GM18867 (cell line): ENCODE measurements around the gene LHX6.
A peak's percentile ranks its signal among the peaks of the same experiment; 100 is the strongest.

Source experiments
- ATAC-seq: cut with Tn5 transposase; IDR thresholded peaks from one replicate; pipeline ENCODE4 v1.9.1; 2021; ENCODE audit warnings: mild to moderate bottlenecking, moderate library complexity; ENCODE audit not compliant: unreplicated experiment

LHX6 gene

DNA sequence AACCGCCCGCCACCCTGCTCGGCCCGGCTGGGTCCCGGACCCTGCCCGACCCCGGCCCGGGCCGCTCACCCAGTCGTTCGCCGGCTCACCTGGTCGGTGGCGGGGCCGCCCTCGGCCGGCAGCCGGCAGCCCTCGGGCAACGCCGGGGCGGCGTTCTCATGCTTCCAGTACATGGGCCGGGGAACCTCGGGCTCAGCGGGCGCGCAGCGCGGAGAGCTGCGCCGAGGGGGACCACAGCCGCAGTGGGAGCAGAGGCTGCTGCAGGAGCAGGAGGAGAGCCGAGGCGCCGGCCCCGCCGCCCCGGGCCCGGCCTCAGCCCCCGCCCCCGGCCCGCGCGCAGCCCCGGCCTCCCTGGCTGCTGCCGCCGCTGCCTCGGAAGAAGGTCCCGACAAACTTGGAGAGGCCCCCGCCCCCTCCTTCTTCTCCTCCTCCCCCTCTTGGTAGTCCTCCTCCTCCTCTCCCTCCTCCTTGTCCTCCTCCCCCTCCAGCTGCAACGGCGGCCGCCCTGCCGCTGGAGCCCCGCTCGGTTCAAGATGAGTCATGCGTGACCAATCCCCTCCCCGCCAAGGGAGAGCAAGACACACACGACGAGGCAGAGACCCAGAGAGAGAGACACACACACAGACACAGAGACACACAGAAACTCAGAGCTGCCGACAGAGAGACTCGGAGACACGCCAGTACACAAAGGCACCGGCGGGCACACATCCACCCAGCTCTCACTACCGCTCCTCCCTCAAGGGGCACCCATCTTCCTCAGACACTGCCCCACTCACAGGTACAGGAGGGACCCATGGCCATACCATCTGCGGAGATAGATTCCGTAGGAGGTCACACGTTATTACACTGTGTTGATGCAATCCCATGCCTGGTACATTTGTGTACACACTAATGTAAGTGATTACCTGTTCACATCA lies at the start of gene LHX6:
Gene LHX6, minus strand, starts transcription at position 390 of the 917 bp plus-strand sequence. Its CDS starts 217 bp downstream, at position 173.
- ATAC-seq, result no peak

GRCh38 chr9:122277285-122277897 lies 48.6 kb upstream of the LHX6 start:
- no peak for ATAC-seq

DNA sequence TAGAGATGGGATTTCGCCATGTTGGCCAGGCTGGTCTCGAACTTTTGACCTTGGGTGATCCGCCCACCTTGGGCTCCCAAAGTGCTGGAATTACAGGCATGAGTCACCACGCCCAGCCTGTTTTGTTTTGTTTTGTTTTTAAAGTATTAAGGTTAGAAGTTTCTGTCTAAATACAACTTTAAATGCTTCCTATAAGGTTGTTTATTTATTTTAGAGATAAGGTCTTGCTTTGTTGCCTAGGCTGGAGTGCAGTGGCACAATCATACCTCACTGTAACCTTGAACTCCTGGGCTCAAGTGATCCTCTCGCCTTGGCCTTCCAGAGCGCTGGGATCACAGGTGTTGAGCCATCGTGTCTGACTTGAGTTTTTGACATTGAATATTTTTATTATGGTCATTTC lies 47.3 kb upstream of the LHX6 start:
- no peak for ATAC-seq

DNA sequence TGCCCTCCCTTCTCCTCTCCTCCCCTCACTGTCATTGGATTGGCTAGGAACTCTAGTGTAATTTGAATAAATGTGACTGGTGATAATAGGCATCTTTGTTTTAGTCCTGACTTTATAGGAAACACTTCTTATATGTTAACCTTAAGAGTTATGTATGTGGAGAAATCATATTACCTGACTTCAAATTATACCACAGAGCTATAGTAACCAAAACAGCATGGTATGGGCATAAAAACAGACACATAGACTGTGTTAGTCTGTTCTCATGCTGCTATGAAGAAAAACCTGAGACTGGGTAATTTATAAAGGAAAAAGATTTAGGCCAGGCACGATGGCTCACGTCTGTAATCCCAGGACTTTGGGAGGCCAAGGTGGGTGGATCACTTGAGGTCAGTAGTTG lies 45.3 kb upstream of the LHX6 start:
- ATAC-seq, result no peak

DNA sequence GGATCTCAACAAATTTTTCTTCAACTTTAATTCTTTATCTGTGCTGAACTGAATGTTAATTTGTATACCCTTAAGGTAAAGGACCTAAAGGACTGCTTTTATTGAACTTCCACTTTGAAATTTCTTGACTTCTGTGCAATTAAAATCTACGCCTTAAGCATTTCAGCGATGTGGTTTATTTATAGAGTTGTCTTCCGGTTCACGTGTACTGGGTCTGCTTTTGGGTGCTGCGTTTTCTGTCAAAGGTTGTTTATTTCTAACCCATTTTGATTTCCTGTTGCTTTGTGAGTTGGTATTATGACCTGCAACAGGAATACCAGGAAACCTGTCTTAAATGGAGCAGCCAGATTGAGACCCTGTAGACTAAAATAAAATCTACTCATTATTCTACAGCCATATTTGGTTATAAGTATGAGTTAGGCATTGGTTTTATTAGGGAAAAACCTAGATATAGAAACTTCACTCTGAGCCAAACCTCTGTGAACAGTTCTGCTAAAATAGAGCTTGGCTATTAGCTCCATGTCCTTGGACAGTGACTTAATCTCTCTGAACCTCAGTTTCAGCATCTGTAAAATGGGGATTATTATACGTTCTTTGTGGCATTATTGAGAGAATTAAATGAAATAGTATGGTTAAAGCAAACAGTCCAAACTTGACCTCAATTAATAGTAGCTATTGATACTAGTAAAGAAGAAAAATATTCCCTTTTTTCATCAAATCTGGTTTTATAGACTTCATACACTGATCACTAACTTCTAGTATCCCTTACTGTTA lies 39.5 kb upstream of the LHX6 start:
- no peak for ATAC-seq

DNA sequence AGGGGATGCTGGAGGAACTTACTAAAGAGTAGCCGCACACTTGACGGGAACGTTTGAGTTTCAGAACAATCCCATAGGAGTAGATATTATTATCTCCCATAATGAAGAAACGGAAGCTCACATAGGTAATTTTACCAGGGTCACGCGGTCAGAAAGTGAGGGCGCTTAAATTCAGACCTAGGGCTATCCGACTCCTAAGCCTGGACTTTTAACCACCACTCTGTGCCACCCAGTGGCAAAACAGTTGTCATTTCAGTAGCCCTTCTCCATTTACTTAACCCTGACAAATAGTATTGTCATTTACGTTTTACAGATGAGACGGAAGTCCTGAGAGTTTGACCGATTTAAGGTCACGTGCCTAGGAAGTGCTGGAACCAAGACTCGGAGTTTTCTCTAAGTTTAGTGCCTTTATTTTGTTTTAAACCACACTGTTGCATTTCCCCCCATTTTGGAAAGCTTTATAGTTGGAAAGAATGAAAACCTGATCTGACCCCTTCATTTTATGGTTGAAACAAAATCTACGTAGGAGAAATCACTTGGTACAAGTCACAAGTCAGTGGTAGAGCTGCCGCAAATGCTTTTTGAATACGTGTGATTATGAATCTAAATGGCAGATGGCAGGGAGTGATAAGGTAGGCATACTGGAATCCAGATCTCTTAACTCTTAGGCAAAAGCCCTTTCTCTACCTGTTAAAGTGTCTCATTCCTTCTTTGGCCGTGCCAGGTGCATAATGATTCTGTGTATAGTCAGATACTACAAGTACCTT lies 36.6 kb upstream of the LHX6 start:
- peak; percentile 35 for ATAC-seq

DNA sequence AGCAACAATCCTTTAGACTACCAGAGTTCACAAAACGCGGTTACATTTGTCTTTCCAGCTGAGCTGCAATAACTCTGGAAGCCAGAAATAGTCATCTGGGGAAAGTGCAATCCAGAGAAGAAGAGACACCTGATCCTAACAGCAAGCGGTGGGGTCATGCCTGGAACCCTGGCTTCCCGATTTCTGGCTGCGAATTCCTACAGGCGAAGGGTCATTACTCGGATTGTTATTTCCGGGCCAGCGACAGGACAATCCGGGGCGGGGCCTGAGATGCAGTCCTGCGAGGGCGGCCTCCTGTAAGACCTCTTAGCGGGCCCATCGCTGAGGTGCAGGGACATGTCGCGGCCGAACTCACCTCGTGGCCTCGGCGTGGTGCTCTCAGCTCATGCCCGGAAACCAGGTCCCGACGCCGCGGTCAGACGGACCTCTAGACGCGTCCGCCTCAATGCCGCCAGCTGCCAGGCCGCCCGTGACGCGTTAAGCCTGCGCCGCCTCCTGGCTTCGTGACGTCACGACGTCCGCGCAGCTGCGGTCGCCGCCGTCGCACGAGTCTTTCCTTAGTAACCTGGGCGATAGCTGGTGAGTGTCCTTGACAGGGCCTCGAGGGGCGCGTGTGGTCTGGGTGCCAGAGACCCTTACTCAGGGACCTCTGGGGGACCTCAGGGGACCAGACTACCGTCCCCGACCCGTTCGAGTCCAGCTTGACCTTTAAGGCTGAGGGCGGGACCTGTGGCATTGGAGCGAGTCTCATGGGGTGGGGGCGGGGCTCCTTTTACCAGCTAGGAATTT lies 35.8 kb upstream of the LHX6 start, which contains the start of the genes MRRF and RBM18:
Gene MRRF, plus strand, starts transcription at position 523 of the 789 bp plus-strand sequence. CDS start 6,010 bp downstream, outside the sequence.
Gene RBM18, minus strand, starts transcription at position 481 of the 789 bp plus-strand sequence. CDS start 3,348 bp downstream, outside the sequence.
- ATAC-seq, result peak; percentile 90

DNA sequence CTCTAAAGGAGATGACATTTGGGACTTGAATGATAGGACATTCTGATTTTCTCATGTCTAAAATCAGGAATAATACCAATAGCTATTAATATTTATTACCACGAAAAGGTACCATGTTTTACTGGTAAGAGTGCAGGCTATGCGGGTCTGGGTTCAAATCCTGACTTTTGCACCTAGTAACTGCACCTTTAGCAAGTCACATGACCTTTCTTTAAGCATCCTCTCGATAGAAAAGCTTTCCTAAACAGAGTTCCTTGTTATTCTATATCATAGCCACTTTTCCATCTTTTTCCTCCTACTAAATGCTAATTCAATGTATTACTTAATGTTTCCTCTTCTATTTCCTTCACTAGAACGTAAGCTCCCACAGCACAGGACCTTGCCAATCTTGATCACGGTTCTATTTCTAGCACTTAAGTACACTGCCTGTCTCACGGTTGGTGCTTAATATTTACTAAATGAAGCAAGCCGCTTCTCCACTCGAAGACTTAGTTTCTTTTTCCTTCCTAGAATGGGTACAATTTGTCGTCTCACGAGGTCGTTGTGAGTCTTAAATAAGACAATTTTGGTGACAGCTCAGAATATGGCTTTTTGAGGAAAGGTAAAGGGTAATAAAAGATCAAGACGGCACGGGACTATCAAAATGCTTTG lies 35.1 kb upstream of the LHX6 start:
- no peak for ATAC-seq

- ATAC-seq, result no peak
Observed at GRCh38 chr9:122262073-122262472, 33.3 kb upstream of the LHX6 start.

- no peak for ATAC-seq
Observed at GRCh38 chr9:122261469-122261881, 32.7 kb upstream of the LHX6 start.

DNA sequence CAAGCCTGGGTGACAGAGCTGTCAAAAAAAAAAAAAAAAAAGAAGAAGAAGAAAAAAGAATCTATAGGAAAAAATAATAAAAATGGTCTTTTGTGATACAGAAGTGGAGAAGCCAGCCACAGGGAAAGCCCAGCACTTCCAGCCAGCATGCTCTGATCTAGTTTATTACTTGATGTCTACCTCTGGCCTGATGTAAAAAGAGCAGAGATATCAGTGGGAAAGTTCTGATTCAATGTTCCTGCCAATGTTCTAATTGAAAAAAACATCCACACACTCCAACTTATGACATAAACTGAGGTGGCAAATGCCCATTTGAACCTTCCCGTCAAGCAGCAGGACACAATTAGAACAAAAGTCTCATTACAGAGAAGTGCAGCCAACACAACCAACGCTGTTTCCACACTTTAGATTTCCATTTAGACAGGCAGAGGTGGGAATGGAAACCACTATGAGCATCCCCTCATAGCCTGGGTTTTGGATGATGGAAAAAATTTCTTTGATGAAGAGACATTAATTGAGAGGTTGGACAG lies 30.2 kb upstream of the LHX6 start:
- no peak for ATAC-seq

GRCh38 chr9:122256206-122256605 lies 27.4 kb upstream of the LHX6 start:
- ATAC-seq, result no peak

- no peak for ATAC-seq
Observed at GRCh38 chr9:122254761-122255160, 26.0 kb upstream of the LHX6 start.

DNA sequence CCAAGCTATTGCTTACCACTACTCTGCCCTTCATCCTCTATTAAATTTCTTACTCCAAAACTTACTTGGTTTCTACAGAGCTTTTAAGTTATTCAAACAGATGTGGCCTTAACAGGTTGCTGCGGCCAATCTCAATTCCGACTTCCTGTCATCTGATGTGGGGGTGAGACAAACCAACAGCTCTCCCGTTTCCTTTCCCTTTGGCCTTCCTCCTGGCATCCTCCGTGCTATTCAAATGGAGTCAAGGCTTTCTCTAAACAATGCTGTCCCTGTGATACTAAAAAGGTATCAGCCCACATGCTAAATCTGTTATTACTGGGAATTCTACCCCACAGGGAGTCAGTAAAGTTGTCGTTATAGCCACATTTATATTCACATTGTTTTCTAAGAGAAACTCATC lies 24.0 kb upstream of the LHX6 start:
- no peak for ATAC-seq

DNA sequence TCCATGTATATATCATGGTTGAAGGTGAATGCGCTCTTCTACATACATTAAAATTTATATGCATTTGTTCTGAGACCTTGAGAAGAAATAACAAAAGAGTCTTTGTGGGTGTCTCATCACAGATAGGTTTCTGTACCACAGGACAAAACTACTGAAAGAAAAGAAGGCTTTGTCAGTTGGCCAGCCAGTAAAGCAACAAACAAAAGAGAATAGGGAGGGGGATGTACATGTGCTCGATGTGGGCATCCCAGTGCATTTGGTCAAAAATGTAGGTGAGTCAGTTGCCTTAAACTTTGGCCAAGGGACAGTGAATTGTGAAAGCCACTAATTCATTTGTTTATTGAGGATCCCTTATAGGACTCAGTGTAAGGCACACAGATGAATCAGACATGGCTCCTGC lies 22.6 kb upstream of the LHX6 start:
- ATAC-seq, result no peak

DNA sequence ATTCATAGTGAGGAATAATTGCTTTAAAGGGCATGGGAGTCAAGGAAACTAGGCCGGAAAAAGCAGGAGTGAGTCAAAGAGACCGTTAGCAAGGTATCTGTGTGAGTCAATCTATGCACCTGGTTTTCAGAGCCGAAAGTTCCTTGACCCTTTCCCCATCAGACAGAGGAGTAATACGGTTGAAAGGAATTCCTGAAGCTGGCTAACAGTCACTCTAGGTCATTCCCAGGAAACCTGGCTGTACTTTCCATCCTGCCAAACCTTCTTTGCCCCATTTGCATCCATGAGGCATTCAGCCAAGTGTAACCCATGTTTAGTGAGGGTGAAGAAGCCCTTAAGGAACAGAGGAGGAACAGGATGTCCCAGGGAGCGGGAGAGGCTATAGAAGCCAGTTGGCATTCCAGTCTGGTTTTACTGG lies 19.7 kb upstream of the LHX6 start:
- no peak for ATAC-seq

GRCh38 chr9:122246666-122247065 lies 17.9 kb upstream of the LHX6 start:
- no peak for ATAC-seq

DNA sequence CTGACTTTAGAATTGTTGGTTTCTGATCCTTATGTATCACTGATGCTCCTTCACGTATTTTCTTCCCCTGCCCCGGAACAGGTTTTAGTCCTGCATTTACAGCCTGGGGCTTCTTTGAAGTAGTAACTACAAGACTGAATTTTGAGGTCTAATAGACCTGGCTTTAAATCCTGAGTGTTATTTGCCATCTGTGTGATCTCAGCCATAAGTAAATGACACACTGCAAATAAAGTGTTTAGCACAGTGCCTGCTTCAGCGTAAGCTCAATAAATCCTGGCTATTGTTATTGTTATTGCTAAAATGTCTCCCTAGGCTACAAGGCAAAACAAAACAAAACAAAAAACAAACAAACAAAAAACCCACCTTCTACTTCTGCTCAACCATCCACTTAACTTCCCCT lies 15.6 kb upstream of the LHX6 start:
- ATAC-seq, result no peak

- ATAC-seq, result no peak
Observed at GRCh38 chr9:122239722-122240121, 11.0 kb upstream of the LHX6 start.
